ENCODE measurements around the gene ZNF221.

ZNF221 gene

GRCh38 chr19:44010468-44010867, 59.4 kb downstream of the ZNF221 start:
- H3K4me3 ChIP-seq: peak overlapping the region; percentile 30
- no peak overlapping the region for H3K27ac ChIP-seq
- no peak for DNase-seq (ENCODE audit: low spot score)
- no peak for TF ChIP-seq CTCF (IDR thresholded peaks at IDR 0.05)
